ENCODE measurements around the gene SAMHD1. TPM values are rescaled to one million over a fixed set of nuclear protein-coding genes. Genes with fewer than 3 reads are reported as not detected.

The SAMHD1 gene
- total and polyA plus RNA-seq, 2 of the 13 experiments (the other 11 are each of a cell fraction or from before 2014, with no cell fraction given) = 16.9 to 43.5 TPM

DNA sequence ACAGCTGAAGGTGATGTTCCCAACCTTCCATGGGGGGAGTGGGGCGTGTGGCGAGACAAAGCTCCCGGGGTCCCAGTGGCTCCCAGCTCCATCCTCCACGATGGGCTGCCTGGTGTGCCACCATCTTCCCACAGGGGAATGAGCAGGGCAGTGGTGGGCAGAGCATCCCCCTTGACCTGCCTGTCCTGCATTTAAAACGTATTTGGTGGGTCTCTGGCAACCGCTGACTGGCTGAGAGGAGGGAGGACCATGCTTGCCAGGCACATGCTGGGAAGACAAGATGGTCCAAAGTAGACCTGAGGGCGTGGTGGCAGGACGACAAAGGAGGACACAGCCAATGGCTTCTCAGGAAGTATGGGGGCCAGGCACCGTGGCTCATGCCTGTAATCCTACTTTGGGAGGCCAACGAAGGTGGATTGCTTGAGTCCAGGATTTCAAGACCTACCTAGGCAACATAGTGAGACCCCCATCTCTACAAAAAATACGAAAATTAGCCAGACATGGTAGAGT lies 70.7 kb downstream of the SAMHD1 start:
- no peaks in the 10 kb centered on the region for H3K9me3 ChIP-seq (ENCODE audit: low read length)
- H3K4me2 ChIP-seq (ENCODE audit: low read depth, low read length) = no peak overlapping the region
- DNase-seq (ENCODE audit: low spot score) (no peak), FAIRE-seq (no peak), ATAC-seq (no peak)
- POLR2A ChIA-PET = no interaction called here
- in situ Hi-C loops (cut with HindIII; ENCODE audit: extremely low pct_ligation_motif_present, low pct_unique_long_range_greater_than_20kb) = no loop called here
- TF ChIP-seq NR2C2 (CRISPR knock-in tag; IDR thresholded peaks at IDR 0.05; ENCODE audit: borderline replicate concordance) (no peak), NR0B2 (CRISPR knock-in tag; IDR thresholded peaks at IDR 0.05) (no peak), ZNF280B (CRISPR knock-in tag; IDR thresholded peaks at IDR 0.05; ENCODE audit: borderline replicate concordance) (0 out of 2 replicates have a peak, but pooled peaks have one; percentile 29), ATF4 (CRISPR knock-in tag; IDR thresholded peaks at IDR 0.05) (no peak), WIZ (CRISPR knock-in tag; IDR thresholded peaks at IDR 0.05) (no peak)
- H3K79me2 ChIP-seq (ENCODE audit: insufficient read depth, low read length) = no peaks in the 10 kb centered on the region
- H3K27me3 ChIP-seq (ENCODE audit: control insufficient read depth in 1 of 2, insufficient read depth in 2 of 2, low read length in 2 of 2) = no peaks in the 10 kb centered on the region
- H2AFZ ChIP-seq (ENCODE audit: low read length) = no peak overlapping the region
- no peak overlapping the region for H3K27ac ChIP-seq (ENCODE audit: extremely low read length, insufficient read depth, low read length)
- CTCF ChIA-PET (ENCODE audit: low intra/inter-chr PET ratio, low total read pairs) = no interaction called here
- intact Hi-C loops (cut with micrococcal nuclease; ENCODE audit: unreplicated experiment) = no loop called here
- H4K20me1 ChIP-seq (ENCODE audit: insufficient read depth, low read length) = no peaks in the 10 kb centered on the region
- BruUV-seq (replicated peaks) = no TSS peak
- no peak overlapping the region for H3K4me3 ChIP-seq (replicated peaks in 1 of 3; ENCODE audit: insufficient read depth in 1 of 3, low read depth in 2 of 3, low read length in 3 of 3)
- no peak overlapping the region for H3K9ac ChIP-seq (ENCODE audit: insufficient read depth, low read depth, low read length)
- no peaks in the 10 kb centered on the region for H3K36me3 ChIP-seq (replicated peaks in 1 of 2; ENCODE audit: control insufficient read depth in 1 of 2, insufficient read depth in 2 of 2, low read length in 2 of 2)
- H3K4me1 ChIP-seq (ENCODE audit: insufficient read depth, low read length) = peaks cover 35% of the 10 kb centered on the region
- WGBS (ENCODE audit: low lambda C conversion rate) = 65% methylated on average over 11 of the region's 11 CpGs
